GM21423 (cell line): Measurements from ENCODE around the gene ITCH.
A peak's percentile ranks its signal among the peaks of the same experiment; 100 is the strongest.
"Not testable (repeated sequence)": the region's sequence is repeated elsewhere in the genome, so short reads cannot be mapped to it uniquely, and the experiment has no call there.

Experiments
- ATAC-seq: cut with Tn5 transposase; IDR thresholded peaks from one replicate; pipeline ENCODE4 v1.9.1; 2021; ENCODE audit warnings: mild to moderate bottlenecking, moderate library complexity; ENCODE audit not compliant: unreplicated experiment

Gene ITCH

GRCh38 chr20:34343458-34344211 is 19.4 kb upstream of the ITCH start:
- no peak for ATAC-seq

- no peak for ATAC-seq
Measured at GRCh38 chr20:34344238-34344637, 18.8 kb upstream of the ITCH start.

- ATAC-seq = no peak
Measured at GRCh38 chr20:34345402-34345736, 17.7 kb upstream of the ITCH start.

- not testable (repeated sequence) for ATAC-seq
Measured at GRCh38 chr20:34345839-34346532, 17.1 kb upstream of the ITCH start.

GRCh38 chr20:34346533-34346865 is 16.6 kb upstream of the ITCH start:
- not testable (repeated sequence) for ATAC-seq

- ATAC-seq = no peak
Measured at GRCh38 chr20:34347571-34347970, 15.5 kb upstream of the ITCH start.

GRCh38 chr20:34350095-34350494 is 13.0 kb upstream of the ITCH start:
- no peak for ATAC-seq

GRCh38 chr20:34353467-34353866 is 9.6 kb upstream of the ITCH start:
- ATAC-seq = not testable (repeated sequence)

- ATAC-seq = no peak
Measured at GRCh38 chr20:34355427-34355826, 7.6 kb upstream of the ITCH start.

- ATAC-seq = not testable (repeated sequence)
Measured at GRCh38 chr20:34359729-34360128, 3.3 kb upstream of the ITCH start.

- no peak for ATAC-seq
Measured at GRCh38 chr20:34362502-34363061, 491 bp upstream of the ITCH start.

- peak; percentile 39 for ATAC-seq
Measured at GRCh38 chr20:34363465-34364222, 571 bp downstream of the ITCH start.

- no peak for ATAC-seq
Measured at GRCh38 chr20:34364223-34364506, 1.1 kb downstream of the ITCH start.

- peak; percentile 50 for ATAC-seq
Measured at GRCh38 chr20:34365765-34366213, 2.7 kb downstream of the ITCH start.

GRCh38 chr20:34367155-34367554 is 4.1 kb downstream of the ITCH start:
- no peak for ATAC-seq

- not testable (repeated sequence) for ATAC-seq
Measured at GRCh38 chr20:34367911-34368310, 4.8 kb downstream of the ITCH start.

- no peak for ATAC-seq
Measured at GRCh38 chr20:34368547-34368946, 5.5 kb downstream of the ITCH start.

- ATAC-seq = no peak
Measured at GRCh38 chr20:34369265-34369664, 6.2 kb downstream of the ITCH start.

GRCh38 chr20:34370062-34370461 is 7.0 kb downstream of the ITCH start:
- ATAC-seq = no peak

- no peak for ATAC-seq
Measured at GRCh38 chr20:34373445-34373844, 10.4 kb downstream of the ITCH start.

- no peak for ATAC-seq
Measured at GRCh38 chr20:34374209-34374760, 11.2 kb downstream of the ITCH start.
